ENCODE data around the gene FEM1A. TPM values are rescaled to one million over a fixed set of nuclear protein-coding genes. Genes with fewer than 3 reads are reported as not detected.
"Not testable (repeated sequence)": the region's sequence is repeated elsewhere in the genome, so short reads cannot be mapped to it uniquely, and the experiment has no call there.

FEM1A gene
- total and polyA plus RNA-seq, 2 donors = 7.7 to 9.1 TPM

- H3K4me1 ChIP-seq (ENCODE audit: insufficient read depth); DNase-seq (ENCODE audit: extremely low spot score); H3K36me3 ChIP-seq (ENCODE audit: insufficient read depth); H3K27ac ChIP-seq (ENCODE audit: low read depth); H3K4me3 ChIP-seq (ENCODE audit: low read depth, low read length): not testable (repeated sequence)
- 75% methylated on average over 6 of the region's 6 CpGs for WGBS
These were observed 5.0 kb upstream of the FEM1A start for GRCh38 chr19:4786412-4787016.

DNA sequence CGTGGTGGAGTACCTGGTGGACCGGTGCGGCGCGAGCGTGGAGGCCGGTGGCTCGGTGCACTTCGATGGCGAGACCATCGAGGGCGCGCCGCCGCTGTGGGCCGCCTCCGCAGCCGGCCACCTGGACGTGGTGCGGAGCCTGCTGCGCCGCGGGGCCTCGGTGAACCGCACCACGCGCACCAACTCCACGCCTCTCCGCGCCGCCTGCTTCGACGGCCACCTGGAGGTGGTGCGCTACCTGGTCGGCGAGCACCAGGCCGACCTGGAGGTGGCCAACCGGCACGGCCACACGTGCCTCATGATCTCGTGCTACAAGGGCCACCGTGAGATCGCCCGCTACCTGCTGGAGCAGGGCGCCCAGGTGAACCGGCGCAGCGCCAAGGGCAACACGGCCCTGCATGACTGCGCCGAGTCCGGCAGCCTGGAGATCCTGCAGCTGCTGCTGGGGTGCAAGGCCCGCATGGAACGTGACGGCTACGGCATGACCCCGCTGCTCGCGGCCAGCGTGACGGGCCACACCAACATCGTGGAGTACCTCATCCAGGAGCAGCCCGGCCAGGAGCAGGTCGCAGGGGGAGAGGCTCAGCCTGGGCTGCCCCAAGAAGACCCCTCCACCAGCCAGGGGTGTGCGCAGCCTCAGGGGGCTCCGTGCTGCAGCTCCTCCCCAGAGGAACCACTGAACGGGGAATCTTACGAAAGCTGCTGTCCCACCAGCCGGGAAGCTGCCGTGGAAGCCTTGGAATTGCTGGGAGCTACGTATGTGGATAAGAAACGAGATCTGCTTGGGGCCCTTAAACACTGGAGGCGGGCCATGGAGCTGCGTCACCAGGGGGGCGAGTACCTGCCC lies 708 bp downstream of the FEM1A start:
- not testable (repeated sequence) for H3K4me1 ChIP-seq (ENCODE audit: insufficient read depth); DNase-seq (ENCODE audit: extremely low spot score); H3K36me3 ChIP-seq (ENCODE audit: insufficient read depth)
- 9% methylated on average over 75 of the region's 75 CpGs for WGBS
- peak overlapping the region; percentile 90 for H3K27ac ChIP-seq (ENCODE audit: low read depth)
- H3K4me3 ChIP-seq (ENCODE audit: low read depth, low read length) = peak overlapping the region; percentile 68

GRCh38 chr19:4792866-4793195 lies 1.3 kb downstream of the FEM1A start:
- not testable (repeated sequence) for DNase-seq (ENCODE audit: extremely low spot score); H3K36me3 ChIP-seq (ENCODE audit: insufficient read depth); H3K4me3 ChIP-seq (ENCODE audit: low read depth, low read length); H3K27ac ChIP-seq (ENCODE audit: low read depth); H3K4me1 ChIP-seq (ENCODE audit: insufficient read depth)
- WGBS = 87% methylated on average over 24 of the region's 24 CpGs

DNA sequence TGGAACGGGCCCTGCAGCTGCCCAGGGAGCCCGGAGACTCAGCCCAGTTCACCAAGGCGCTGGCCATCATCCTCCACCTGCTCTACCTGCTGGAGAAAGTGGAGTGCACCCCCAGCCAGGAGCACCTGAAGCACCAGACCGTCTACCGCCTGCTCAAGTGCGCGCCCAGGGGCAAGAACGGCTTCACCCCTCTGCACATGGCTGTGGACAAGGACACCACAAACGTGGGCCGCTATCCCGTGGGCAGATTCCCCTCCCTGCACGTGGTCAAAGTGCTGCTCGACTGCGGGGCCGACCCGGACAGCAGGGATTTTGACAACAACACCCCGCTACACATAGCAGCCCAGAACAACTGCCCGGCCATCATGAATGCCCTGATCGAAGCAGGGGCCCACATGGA lies 1.7 kb downstream of the FEM1A start:
- WGBS = 91% methylated on average over 19 of the region's 19 CpGs
- not testable (repeated sequence) for H3K27ac ChIP-seq (ENCODE audit: low read depth); DNase-seq (ENCODE audit: extremely low spot score); H3K4me1 ChIP-seq (ENCODE audit: insufficient read depth); H3K4me3 ChIP-seq (ENCODE audit: low read depth, low read length); H3K36me3 ChIP-seq (ENCODE audit: insufficient read depth)

DNA sequence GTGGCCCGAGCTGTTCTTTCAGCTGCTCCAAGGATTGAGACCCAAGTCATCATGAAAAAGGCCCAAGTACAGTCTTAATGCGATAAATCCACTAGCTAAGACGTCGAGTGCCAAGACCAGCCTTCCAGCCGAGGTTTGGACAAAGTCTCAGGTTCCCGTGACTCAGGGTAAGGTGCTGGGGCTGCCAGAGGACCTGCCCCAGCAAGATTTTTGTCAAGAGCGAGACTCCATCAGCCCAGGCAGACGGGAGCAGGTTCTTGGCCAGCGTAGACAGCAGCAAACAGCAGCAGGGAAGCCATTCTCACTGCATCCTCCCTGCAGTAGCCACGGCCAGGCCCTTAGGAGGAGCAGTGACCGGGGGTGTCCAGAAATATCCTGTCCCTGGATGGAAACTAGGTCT lies 3.4 kb downstream of the FEM1A start:
- H3K36me3 ChIP-seq (ENCODE audit: insufficient read depth) = peaks cover 1% of the 10 kb centered on the region

GRCh38 chr19:4795400-4795799 lies 3.9 kb downstream of the FEM1A start:
- Histone ChIP-seq H3K4me3 (ENCODE audit: low read depth, low read length) (no peak overlapping the region), H3K4me1 (ENCODE audit: insufficient read depth) (peaks cover 2% of the 10 kb centered on the region), H3K27ac (ENCODE audit: low read depth) (no peak overlapping the region), H3K36me3 (ENCODE audit: insufficient read depth) (peaks cover 1% of the 10 kb centered on the region)
- no peak for DNase-seq (ENCODE audit: extremely low spot score)
- WGBS = 88% methylated on average over 9 of the region's 9 CpGs

More for the DNA sequence above, 3.4 kb downstream of the FEM1A start:
- DNase-seq (ENCODE audit: extremely low spot score) = no peak
- WGBS = 85% methylated on average over 11 of the region's 11 CpGs
- Histone ChIP-seq H3K4me1 (ENCODE audit: insufficient read depth) (peaks cover 2% of the 10 kb centered on the region), H3K27ac (ENCODE audit: low read depth) (no peak overlapping the region), H3K4me3 (ENCODE audit: low read depth, low read length) (no peak overlapping the region)

- H3K36me3 ChIP-seq (ENCODE audit: insufficient read depth) = no peaks in the 10 kb centered on the region
- H3K4me3 ChIP-seq (ENCODE audit: low read depth, low read length) = no peak overlapping the region
- peak; percentile 72 for DNase-seq (ENCODE audit: extremely low spot score)
- H3K4me1 ChIP-seq (ENCODE audit: insufficient read depth) = peaks cover 1% of the 10 kb centered on the region
- WGBS = 67% methylated on average over 23 of the region's 23 CpGs
- peak overlapping the region; percentile 79 for H3K27ac ChIP-seq (ENCODE audit: low read depth)
These were observed 9.1 kb downstream of the FEM1A start for GRCh38 chr19:4800591-4801081.

GRCh38 chr19:4801085-4801619 lies 9.6 kb downstream of the FEM1A start:
- Histone ChIP-seq H3K36me3 (ENCODE audit: insufficient read depth) (no peaks in the 10 kb centered on the region), H3K4me1 (ENCODE audit: insufficient read depth) (peaks cover 1% of the 10 kb centered on the region), H3K4me3 (ENCODE audit: low read depth, low read length) (no peak overlapping the region), H3K27ac (ENCODE audit: low read depth) (no peak overlapping the region)
- no peak for DNase-seq (ENCODE audit: extremely low spot score)
- WGBS = 86% methylated on average over 3 of the region's 3 CpGs

DNA sequence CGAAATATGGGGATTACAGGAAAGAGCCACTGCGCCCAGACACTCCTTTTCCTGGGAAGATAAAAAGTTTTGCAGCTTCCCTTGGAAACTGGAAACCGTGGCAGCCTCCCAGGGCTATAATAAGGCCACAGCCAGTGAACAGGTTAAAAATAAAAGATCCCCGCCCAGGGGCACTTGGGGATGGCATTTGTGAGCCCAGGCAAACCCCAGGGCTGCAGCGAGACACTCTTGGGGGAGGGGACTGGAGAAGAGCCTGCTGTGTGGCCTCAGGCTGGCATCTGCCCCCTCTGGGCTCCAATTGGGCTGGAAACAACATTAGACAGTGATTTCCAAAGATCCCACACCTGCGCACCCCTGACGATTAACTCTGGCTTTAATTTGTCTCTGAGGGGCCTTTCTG lies 11.2 kb downstream of the FEM1A start:
- H3K36me3 ChIP-seq (ENCODE audit: insufficient read depth) = no peaks in the 10 kb centered on the region
- H3K4me3 ChIP-seq (ENCODE audit: low read depth, low read length) = no peak overlapping the region
- 75% methylated on average over 7 of the region's 7 CpGs for WGBS
- no peak overlapping the region for H3K27ac ChIP-seq (ENCODE audit: low read depth)
- H3K4me1 ChIP-seq (ENCODE audit: insufficient read depth) = peaks cover 1% of the 10 kb centered on the region
- DNase-seq (ENCODE audit: extremely low spot score) = no peak

DNA sequence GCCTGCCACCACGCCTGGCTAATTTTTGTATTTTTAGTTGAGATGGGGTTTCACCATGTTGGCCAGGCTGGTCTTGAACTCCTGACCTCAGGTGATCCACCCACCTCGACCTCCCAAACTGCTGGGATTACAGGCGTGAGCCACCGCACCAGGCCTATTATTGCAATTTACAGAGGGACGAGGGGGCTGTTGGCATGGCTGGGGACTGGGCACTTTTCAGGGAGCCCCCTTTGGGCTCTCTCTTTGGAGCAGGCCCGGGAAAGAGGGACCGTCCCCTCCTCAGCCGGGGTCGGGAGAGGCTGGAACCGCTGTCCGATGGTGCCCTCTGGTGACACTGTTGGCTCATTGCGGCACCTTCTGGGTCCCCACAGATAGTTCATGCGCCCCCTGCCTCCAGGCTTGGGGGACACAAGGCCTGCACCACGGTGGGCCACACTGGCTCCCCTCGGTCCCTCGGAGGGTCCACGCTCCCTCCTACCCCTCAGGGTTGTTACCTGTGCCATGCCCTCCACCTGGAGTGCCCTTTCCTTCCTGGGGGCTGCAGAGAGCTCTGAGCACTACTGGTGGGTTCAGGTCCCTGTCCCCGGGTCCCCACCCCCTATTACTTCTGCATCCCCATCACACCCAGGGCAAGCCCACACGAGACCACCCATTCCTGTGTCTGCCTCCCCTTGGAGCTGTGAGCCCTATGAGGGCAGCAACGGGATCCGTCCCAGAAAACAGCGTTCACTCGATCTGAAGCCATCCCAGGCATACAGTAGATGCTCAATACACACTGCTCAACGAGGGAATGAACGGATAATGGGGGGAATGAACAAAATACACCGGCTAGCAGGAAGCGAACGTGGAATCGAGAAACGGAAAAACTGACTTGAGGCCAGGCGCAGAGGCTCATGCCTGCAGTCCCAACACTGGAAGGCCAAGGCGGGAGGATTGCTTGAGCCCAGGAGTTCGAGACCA lies 12.5 kb downstream of the FEM1A start:
- Histone ChIP-seq H3K4me3 (ENCODE audit: low read depth, low read length) (no peak overlapping the region), H3K27ac (ENCODE audit: low read depth) (no peak overlapping the region), H3K36me3 (ENCODE audit: insufficient read depth) (no peaks in the 10 kb centered on the region), H3K4me1 (ENCODE audit: insufficient read depth) (peaks cover 1% of the 10 kb centered on the region)
- DNase-seq (ENCODE audit: extremely low spot score) = no peak
- 47% methylated on average over 33 of the region's 33 CpGs for WGBS

DNA sequence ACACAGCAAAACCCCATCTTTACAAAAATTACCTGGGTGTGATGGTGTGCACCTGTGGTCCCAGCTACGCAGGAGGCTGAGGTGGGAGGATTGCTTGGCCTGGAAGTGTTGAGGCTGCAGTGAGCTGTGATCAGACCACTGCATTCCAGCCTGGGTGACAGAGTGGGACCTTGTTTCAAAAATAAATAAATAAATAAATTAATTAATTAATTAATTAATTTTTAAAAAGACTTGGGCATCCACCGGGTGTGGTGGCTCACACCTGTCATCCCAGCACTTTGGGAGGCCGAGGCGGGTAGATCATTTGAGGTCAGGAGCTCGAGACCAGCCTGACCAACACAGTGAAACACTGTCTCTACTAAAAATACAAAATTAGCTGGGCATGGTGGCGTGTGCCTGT lies 13.6 kb downstream of the FEM1A start:
- not testable (repeated sequence) for H3K27ac ChIP-seq (ENCODE audit: low read depth); H3K4me1 ChIP-seq (ENCODE audit: insufficient read depth); DNase-seq (ENCODE audit: extremely low spot score); H3K36me3 ChIP-seq (ENCODE audit: insufficient read depth); H3K4me3 ChIP-seq (ENCODE audit: low read depth, low read length)
- 94% methylated on average over 6 of the region's 6 CpGs for WGBS

DNA sequence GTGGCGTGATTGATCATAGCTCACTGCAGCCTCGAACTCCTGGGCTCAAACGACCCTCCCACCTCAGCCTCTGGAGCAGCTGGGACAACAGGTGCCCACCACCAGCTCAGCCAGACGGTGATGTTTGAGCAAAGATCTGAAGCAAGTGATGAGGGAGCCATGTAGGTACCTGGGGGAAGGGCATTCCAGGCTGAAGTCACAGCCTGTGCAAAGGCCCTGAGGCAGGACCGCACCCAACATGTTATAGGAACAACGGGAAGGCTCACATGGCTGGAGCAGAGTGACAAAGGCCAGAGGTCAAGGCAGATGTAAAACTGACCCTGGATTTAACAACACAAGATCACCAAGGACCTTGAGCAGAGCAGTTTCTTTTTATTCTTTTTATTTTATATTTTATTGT lies 14.8 kb downstream of the FEM1A start:
- no peak overlapping the region for H3K27ac ChIP-seq (ENCODE audit: low read depth)
- 87% methylated on average over 6 of the region's 6 CpGs for WGBS
- no peak overlapping the region for H3K4me3 ChIP-seq (ENCODE audit: low read depth, low read length)
- H3K36me3 ChIP-seq (ENCODE audit: insufficient read depth) = no peaks in the 10 kb centered on the region
- peaks cover 1% of the 10 kb centered on the region for H3K4me1 ChIP-seq (ENCODE audit: insufficient read depth)
- DNase-seq (ENCODE audit: extremely low spot score) = no peak

GRCh38 chr19:4807188-4807587 lies 15.7 kb downstream of the FEM1A start:
- H3K4me3 ChIP-seq (ENCODE audit: low read depth, low read length) = no peak overlapping the region
- peaks cover 1% of the 10 kb centered on the region for H3K4me1 ChIP-seq (ENCODE audit: insufficient read depth)
- WGBS = 77% methylated on average over 6 of the region's 6 CpGs
- no peaks in the 10 kb centered on the region for H3K36me3 ChIP-seq (ENCODE audit: insufficient read depth)
- no peak for DNase-seq (ENCODE audit: extremely low spot score)
- H3K27ac ChIP-seq (ENCODE audit: low read depth) = no peak overlapping the region
